ENCODE data around the gene MAP2K2.
A peak's percentile ranks its signal among the peaks of the same experiment; 100 is the strongest.

The MAP2K2 gene

DNA sequence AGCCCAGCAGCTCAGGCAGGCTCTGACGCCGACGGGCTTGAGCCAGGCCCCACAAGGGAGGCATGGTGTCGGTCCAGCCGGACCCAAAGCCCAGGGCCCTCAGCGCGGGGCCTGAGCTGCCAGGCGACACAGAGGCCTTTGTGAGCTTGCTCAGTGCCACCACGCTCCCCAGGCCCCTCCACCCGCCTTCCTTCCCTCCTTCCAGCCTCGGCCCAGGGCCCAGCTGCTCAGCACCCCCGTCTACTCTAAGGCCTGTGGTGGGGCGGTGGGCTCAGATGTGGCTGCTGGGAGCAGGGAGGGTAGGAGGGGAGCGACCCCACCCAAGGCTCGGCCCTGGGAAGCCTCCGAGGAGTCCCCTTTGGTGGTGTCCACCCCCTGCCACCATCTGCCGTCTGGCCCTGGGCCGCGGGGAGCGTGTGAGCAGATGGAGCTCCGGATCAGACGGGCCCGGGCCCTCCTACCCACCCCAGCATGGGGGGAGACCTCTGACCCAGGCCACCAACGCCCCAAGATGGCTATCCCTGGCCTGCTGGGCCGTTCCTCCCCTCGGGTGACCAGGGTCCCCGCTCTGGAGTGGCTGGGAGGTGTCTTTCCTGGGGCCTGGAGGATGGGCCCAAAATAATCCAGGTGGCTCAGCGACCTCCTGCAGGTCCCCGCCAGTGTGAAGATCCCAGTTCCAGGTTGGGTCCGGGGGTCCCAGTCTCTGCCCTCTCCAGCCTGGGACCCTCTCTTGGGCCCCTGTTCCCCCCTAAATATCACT is 65.0 kb downstream of the MAP2K2 start:
- no peak for DNase-seq

DNA sequence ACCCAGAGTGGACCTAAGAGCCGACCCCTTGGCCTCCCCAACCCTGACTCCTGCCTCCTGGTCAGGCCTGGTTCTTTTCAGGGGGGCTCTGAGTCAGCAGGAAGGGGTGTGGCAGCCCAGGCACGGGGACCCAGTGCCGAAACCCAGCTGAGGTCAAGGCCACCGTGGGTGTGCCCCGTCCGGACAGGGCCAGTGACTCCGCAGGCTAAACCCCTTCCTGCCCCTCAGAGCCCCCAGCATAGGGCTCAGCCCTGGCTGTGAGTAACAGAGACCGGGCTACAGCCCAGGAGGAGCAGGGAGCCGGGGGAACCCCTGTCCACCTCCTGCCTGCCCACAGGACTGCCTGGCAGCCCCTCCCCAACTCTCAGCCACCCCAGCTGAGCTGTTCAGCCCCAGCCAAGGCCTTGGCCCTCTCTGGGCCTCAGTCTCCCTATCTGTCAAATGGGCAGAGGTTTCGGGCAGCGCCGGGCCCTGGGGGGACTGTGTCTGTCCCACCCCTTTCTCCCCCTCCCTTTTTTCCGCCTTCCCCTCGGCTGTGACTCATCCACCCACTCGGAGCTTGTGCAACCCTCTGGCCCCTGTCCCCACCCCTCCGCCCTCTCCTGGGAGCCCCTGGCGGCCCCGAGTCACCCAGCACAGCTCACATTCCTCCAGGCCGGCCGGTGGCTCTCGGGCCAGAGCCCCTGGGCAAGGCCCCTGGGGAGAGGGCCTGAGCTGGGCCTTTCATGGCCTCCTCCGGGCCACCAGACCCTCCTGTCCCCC is 65.8 kb downstream of the MAP2K2 start:
- DNase-seq = peak; percentile 43 to 56

DNA sequence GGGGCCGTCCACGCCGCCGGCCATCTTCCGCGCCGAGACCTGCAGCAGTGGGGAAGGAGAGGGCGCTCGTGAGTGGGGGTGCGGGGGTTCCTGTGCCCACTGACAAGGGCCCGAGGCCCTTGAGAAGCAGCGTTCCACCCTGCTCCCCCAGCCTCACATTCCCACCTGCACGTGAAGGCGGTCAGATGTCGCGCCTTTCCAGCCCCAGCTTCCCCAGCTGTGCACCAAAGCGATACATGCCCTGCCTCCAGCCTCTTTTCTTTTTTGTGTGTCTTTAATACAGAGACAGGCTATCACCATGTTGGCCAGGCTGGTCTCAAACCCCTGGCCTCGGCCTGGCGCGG is 68.7 kb downstream of the MAP2K2 start:
- DNase-seq = no peak

DNA sequence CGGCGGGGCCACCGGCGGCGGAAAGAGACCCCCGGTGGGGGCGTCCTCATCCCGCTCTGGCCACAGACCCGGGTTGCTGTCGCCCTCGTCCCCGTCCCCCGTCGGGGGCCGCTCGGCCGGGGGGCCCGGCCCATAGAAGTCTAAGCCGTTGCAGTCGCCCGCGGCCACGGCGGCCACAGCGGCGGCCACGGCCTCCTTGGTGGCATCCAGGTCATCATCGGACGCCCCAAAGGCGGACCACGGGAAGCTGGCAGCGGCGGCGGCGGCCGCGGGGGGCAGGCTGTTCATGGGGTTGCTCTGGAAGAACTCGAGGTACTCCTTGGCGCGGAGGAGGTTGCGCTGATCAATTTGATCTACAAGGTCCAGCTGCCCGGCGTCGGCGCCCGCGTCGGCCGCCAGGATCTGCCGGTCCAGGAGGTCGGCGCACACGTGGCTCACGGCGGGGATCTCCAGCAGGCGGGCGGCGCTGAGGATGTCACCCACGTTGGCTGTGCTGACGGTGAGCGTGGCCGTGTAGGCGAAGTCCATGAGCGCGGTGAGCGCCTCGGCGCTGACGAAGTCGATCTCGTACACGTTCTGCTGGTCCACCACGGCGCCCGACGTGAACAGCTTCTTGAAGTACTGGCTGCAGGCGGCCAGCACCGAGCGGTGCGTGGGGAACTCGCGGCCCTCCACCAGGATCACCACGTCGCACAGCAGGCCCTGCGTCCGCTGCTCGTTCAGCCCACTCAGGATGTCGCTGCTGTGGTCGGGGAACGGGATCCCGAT is 69.3 kb downstream of the MAP2K2 start:
- no peak for DNase-seq

DNA sequence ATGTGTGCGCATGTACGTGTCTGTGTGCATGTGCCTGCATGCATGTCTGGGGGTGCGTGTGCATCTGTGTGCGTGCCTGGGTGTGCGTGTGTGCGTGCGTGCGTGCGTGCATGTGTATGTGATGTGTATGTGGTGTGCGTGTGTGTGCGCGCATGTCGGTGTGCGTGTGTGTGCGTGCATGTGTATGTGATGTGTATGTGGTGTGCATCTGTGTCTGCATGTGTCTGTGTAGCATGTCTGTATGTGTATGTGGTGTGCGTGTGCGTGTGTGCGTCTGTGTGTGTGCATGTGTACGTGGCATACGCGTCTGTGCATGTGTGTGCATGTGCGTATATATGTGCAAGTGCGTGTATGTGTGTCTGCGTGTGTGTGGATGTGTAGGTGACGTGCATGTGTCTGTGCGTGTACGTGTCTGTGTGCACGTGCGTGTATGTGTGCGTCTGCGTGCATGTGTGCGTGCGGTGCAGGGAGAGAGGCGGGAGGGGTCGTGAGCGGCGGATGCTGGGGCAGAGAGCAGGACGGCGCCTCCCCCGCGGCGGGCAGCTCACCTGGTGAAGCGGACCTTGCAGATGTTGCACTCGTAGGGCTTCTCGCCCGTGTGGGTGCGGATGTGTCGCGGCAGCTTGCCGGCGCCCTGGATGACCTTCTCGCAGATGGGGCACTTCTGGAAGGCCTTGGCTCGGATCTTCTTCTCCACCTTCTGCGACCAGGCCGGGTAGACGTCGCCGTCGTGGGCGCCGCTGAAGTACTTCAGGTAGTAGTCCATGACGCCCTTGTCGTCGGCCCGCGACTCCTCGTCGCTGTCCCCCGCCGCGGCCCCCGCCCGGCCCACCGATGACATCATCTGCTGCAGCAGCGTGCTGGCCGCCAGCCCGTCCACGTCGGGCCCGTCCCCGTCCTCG is 70.2 kb downstream of the MAP2K2 start:
- DNase-seq = no peak

DNA sequence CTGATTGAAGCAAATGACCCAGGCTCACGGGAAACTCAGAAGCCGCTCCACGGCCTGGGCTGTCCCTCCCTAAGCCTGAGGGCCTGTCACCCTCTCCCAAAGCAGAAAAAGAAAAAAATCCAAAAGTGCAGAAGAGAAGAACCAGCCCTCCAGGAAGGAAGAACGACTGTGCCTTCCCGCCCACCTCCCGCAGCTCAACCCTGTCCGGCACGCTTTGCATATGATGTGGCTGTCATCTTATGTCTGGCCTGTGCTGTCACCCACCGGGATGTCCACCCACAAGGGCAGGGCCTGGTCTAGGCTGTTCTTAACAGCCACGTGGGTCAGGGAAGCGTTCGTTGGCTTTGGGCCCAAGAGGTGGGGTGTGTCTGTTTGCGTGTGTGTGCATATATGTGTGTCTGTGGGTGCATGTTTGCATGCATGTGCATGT is 70.9 kb downstream of the MAP2K2 start:
- no peak for DNase-seq

DNA sequence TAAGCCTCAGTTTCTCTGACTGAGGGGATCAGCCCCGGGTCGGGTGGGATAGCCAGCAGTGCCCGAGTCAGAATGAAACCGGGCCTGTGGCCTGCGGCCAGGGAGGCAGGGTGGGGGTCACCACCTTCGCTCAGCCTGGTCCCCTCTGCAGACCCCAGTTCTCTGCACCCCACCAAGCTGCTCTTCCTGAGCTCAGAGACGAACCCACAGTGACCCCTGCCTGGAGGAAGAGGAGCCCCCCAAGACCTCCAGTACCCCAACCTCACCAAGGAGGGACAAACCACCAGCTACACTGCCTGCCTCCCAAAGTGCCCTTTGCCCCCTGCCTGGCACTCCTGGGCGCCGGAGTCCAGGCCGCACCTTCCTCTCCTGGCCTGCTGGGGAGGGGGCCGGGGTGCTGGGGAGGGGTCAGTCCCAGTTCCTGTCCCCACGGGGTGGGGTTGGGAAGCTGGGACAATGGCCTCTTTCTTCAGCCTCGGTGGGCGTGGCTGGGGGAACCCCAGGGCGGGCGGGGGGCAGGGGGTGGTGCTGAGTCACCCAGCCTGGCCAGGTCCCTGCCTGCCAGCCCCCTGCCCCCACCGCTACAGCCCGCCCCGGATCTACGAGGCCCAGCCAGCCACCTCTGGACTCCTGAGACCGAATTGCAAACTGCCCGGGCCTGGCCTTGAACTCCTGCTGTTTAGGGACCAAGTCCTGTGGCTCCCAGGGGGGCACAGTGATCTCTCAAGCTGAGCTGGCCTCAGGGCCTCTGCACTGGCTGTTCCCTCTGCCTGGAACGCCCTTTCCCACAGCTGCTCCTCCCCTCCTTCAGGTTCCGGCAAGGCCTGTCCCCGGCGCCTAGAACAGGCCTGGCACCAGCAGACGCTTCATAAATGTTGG is 71.6 kb downstream of the MAP2K2 start:
- no peak for DNase-seq

DNA sequence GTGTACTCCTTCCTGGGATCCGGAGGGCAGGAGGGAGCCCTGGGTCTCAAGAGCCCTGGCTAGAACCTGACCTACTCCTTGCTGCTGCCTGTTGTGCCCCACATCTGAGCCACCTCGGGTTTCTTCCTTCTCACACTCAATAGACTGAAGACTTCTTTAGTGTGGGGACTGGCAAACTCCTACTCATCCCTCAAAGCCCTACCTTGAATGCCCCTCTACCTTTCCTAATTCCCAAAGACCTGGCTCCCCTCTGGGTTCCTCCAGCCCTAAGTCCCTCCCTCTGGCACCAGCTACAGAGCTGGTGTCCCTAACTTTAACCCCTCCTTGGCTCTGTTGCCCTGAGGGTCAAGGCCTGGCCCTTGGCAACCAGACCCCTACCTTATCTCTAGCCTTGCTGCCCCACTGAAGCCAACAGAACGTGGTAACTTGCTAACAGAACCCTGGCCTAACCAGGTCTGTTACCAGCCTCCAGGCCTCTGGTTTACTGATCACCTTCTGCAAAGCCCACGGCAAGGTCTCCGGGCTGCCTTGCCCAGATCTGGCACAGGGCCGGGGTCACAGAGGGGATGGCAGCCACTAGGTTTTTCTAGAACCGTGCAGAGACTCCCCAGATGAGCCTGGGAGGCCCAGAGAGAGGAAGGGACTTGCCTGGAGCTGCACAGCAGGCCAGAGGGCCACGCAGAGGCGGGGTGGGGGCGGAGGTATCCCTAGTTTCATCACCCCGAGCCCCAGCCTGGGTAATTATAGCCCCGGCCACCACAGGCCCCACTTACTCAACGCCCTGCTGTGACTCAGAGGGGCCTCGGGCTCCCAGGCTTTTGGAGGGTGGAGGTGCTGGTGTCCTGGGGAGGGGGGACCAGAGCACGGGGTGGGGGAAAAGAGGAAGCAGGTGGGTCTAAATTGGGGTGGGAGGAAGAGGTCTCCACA is 72.5 kb downstream of the MAP2K2 start:
- no peak for DNase-seq

DNA sequence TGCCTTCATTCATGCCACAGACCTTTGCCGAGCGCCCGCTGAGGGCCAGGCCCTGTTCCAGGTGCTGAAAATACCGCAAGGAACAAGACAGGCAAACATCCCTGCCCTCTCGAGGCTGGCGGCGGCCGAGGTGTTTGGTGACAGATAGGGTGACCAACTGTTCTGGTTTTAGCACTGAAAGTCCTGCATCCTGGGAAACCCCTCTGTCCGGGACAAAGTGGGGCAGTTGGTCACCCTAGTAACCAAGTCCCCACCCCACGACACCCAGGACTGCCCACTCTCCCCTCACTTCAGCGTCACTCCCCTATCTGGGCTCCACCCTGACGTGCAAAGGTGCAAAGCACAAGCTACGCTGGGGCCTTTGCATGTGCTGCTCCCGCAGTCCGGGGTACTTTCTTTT is 74.5 kb downstream of the MAP2K2 start:
- no peak for DNase-seq

DNA sequence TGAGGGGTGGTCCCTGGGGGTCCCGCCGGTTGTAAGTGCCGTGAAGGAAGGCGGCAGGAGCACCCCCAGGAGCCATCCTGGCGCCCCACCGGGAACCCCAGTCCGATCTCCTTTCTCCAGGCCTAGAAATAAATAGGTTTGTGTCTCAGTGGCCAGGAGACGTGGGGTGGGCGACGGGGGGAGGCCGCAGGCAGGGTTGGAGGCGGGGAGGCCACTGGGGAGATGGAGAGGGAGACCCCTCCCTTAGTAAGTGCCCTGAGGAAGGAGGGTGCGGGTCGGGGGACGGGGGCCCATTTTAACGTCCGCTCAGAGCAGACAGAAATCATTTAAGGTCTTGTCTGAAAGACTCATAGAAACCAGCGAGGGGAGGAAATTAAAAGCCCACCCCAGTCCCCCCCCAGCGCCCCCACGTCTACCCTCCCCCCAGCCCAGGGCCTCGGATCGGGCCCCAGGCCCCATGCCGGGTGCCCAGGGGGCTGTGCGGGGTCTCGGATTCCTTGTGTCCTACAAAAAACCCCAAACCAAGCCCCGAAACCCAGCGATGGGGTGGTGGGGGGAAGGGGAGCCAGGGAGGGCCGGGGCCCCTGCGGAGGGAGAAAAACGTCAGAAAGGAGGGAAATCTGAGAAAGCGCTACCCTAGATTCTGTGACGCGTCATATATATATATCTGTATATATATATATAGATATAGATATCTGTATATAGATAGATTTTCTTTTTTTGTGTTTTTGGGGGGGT is 76.8 kb downstream of the MAP2K2 start:
- DNase-seq = no peak

DNA sequence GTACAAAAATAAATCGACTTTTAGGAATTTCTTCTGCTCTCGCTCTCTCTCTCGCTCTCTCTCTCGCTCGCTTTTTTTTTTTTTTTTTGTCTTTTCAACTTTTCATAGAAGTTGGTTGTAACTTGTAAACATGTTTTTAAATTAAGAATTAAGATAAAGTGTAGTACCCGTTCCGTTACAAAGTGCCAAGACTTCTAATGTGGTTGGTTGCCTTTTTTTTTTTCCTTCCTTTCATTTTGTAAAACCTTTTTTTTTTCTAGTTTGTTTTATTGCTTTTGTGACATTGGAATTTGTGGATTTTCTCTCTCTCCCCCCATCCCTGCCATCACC is 77.6 kb downstream of the MAP2K2 start:
- no peak for DNase-seq

DNA sequence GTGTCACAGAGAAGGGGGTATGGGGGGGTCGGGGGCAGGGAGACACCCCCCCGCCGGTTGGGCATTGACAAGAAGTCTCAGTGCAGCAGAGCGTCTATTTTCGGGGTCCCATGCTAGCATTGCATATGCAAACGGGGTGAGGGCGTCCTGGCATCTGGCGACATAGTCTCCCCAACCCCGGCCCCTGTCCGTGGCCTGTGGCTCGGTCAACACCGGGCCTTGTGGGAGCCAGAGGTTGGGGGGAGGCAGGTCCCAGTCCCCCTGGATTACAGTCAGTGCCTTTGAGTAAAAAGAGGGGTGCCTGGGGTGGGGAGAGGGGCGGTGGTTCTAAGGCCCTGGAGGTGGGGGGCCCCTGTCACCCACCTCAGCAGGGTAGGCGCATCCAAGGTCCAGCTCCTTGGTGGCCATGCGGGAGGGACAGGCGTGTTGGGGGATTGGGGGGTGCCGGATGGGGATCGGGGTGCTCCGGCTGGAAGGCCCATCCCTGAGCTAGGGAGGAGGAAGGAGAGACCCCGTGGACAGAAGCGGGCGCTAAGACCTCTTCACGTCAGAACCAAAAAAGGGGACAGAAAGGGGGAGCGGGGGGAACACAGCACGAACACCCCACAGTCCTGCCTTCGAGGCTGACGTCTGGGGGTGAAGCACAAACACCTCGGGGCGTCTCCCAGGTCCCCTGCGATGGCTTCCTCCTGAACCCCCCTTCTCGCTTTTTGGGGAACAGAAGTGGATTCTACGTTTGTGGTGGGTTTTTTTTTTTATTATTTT is 78.1 kb downstream of the MAP2K2 start:
- no peak for DNase-seq

DNA sequence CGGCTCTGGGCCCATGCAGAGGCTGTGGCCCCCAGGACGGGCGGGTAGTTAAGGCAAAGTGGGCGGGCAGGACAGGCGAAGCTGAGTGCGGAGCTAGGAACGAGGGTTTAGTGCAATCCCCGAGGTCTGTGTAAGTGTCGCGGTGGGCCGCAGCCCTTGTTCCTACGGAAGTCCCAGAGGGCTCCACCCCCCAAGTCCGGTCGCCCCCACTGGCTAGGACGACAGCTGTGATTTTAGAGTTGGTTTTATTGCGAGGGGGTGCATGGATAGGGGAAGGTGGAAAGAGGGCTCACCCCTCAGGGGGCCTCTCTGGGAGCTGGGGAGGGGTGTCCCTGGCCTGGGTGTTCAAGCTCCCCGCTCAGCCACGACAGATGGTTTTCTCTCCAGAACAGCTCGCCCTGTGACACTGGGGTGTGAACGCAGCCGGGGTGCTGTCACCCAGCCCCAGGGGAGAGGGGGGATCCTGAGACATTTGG is 78.9 kb downstream of the MAP2K2 start:
- DNase-seq = no peak

DNA sequence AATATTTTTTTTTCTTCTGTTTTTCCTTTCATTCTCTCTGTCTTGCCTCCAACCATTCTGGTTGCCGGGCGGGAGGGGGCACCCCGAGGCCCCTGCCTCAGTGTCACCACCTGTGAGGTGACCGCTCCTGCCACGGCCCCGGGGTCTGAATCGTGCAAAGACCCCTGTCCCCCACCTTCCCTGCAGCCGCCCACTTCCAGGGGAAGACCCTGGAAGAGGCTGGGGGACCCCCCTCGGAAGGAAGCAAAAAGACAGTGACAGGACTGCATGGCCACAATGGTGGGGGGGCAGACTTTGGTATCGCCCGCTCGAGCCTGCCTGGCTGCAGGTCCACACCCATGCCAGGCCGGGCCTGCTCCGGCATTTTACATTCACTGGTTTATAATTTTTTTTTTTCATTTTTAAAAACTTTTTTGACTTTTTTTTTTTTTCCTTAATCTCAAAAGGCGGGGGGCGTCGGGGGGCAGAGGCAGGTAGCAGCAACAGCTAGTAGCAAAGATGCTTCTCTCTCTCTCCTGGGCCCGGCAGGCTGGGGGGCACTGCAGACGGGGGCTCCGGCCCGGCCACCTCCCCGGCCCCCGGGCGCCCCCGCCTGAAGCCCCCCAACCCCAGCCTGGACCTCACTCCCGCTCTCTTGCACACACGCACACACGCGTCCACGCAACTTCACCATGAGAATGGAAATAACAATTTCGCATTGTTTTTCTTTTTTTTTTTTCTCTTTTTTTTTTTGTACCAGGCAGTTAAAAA is 79.8 kb downstream of the MAP2K2 start:
- DNase-seq = no peak

DNA sequence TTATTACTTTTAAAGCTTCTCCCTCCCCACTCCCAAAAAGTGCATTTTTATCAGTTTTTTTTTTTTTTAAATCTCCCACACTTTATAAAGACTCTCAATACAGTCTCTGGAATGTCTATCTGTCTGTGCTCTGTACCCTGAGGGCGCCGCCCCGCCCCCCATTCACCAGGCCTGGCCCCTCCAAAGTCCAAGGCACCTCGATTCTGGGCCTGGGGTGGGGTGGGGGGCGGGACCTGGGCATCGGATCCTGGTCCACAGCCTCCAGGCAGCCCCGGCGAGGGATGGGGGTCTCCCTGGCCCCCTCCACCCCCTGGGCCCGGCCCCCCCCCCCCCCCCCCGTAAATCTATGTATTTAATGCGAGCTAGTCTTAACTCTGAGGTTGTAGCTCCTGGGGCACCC is 80.5 kb downstream of the MAP2K2 start:
- DNase-seq = no peak

DNA sequence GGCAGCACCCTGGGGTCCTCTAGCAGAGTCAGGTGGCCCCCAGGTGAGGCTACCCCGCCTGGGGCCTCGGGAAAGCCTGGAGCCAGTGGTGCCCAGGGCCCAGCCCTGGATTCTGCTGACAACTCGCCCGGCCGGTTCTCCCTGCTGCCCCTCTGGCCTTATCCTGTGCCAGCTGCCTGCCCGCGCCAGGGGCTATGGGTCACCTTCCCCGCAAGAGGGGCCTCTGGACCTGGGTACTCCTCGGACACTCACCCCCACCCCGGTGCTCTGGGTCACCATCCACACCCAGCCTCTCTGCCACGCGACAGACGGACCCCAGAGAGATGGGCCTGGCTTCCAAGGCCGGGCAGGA is 81.2 kb downstream of the MAP2K2 start:
- no peak for DNase-seq

DNA sequence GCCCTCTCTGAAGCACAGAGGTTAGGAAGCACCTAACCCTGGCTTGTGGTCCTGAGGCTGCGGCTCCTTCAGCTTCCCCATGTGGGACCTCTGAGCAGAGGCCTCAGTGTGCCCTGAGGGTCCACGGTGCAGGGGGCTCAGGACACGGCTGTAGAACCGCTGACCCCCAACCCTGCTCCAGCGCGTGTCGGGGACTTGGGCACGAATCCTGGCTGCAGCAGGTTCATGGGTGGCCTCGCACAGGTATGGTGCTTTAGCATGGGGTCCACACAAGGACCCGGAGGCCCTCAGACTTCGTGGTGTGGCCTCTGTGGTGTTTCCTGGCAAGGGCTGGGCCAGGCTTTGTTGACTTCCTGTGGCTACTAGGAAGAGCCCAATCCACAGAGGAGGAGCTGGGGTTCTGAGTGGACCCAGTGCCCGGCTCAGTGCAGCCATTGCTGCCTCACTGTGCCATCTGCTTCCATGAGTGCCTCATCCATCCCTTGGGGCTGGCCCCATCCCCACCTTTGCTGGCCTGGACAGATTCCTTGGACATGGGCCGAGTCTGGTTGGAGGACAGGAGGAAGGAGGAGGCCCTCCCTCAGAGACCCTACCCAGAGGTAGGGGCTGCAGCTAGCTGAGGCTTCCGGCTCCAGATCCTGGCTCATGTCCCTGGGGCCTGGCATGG is 81.7 kb downstream of the MAP2K2 start:
- no peak for DNase-seq
